HepG2 (cell line): Measurements from ENCODE around the gene PVRIG. TPM values are rescaled to one million over a fixed set of nuclear protein-coding genes. Genes with fewer than 3 reads are reported as not detected.

Experiments
- HIVEP1 ChIP-seq: sonication (generic); formaldehyde crosslinking; IDR thresholded peaks from 2 replicates; pipeline ENCODE4 v1.4.0; 2020; ENCODE audit warnings: mild to moderate bottlenecking, missing genetic modification reagents
- KDM4B ChIP-seq: sonication (generic); formaldehyde crosslinking; IDR thresholded peaks from 2 replicates; pipeline ENCODE4 v1.4.0; 2020; ENCODE audit warnings: missing genetic modification reagents
- SAP130 ChIP-seq: IDR thresholded peaks from 2 replicates; pipeline ENCODE4 v1.6.1; 2016; ENCODE audit warnings: low read depth
- ZNF724P ChIP-seq: sonication (generic); formaldehyde crosslinking; IDR thresholded peaks from 2 replicates; pipeline ENCODE4 v1.8.0; 2022; ENCODE audit warnings: missing genetic modification reagents, borderline replicate concordance
- polyA plus RNA-seq, 8 experiments: library from polyadenylated mRNA; depleted of rRNA in 3 of 8; stranded (reverse) in 7 of 8; unstranded in 1 of 8; fragments of >200 nt; fragmentation: Illumina TruSeq in 4 of 8; extraction: Trizol in 4 of 8; gene quantifications; 2 replicates each; pipeline versions ENCODE4 v1.2.1 to v1.2.3, GENCODE V29; 2011 to 2016; ENCODE audit warnings: low read depth in 4 of 8, missing spikeins in 1 of 8, mixed read lengths in 1 of 8; ENCODE audit not compliant: insufficient read depth in 1 of 8
- total RNA-seq, 5 experiments: library from RNA; depleted of rRNA; stranded (reverse); fragments of >200 nt; fragmentation: Illumina TruSeq; extraction: Trizol; gene quantifications; 2 replicates each; pipeline ENCODE4 v1.2.3, GENCODE V29; 2016; ENCODE audit warnings: low read depth in 1 of 5
- TF ChIP-seq, protein P1 (sequence below): sonication (generic); formaldehyde crosslinking; IDR thresholded peaks from 2 replicates; pipeline ENCODE4 v1.5.1; 2020; ENCODE audit warnings: mild to moderate bottlenecking, missing genetic modification reagents, moderate library complexity
- TF ChIP-seq, protein P2 (sequence below): sonication (generic); formaldehyde crosslinking; IDR thresholded peaks from 2 replicates; pipeline ENCODE4 v1.4.0; 2020; ENCODE audit warnings: missing genetic modification reagents
- TF ChIP-seq, protein P3 (sequence below): sonication (generic); formaldehyde crosslinking; conservative IDR thresholded peaks from 2 replicates; pipeline ENCODE4 v1.8.0; 2022; ENCODE audit warnings: low read depth, missing genetic modification reagents
- TF ChIP-seq, protein P4 (sequence below): IDR thresholded peaks from 2 replicates; pipeline ENCODE4 v1.6.1; 2016; ENCODE audit warnings: low read depth, missing genetic modification reagents, missing compliant biosample characterization
- TF ChIP-seq, protein P5 (sequence below): sonication (generic); formaldehyde crosslinking; IDR thresholded peaks from 2 replicates; pipeline ENCODE4 v1.5.0; 2020; ENCODE audit warnings: missing genetic modification reagents

The PVRIG gene
- total and polyA plus RNA-seq, 2 of the 13 experiments (the other 11 are each of a cell fraction or from before 2014, with no cell fraction given), result not detected

DNA sequence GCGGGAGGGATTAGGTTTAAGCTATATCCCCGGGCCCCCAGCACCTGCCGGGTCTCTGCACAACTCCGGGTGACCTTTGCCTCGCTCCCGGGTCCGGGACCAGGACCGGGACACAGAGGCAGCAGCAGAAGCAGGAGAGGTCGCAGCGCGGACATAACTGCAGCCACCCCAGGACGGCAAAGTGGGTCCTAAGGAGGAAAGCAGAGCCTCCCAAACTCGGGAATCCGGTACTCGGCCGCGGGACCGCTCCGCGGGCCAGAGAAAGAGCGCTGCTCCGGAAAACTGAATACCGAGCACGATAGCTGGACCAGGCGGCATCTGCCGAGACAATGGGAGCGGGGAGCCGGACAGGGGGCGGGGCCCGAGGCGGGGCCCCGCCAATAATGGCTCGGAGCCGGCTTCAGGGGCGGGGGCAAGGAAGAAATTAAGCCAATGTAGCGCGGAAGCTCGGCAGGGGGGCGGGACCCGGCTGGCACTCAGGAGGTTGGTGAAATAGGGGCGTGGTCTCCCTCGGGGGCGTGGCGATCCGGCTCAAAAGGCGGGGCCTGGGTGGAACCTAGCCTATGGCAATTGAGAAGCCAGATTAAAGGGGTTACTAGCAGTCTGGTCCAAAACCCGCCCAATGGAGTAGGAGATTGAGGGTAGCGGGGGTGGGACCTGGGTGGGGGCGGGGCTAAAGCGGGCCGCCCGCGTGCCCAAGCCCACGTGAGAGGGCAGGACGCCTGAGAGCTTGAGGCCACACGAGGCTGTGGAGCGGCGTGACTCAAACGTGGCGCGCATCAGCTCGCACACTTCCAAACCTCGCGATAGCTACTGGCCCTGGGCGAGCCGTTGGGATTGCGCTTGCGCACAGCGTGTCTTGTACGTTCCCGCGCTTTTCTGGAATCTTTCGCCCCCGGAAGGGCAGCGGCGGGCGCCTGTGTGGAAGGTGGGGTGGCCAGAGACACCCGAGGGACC is 42.4 kb upstream of the PVRIG start, which contains the start of the genes GPC2 and STAG3 (continued):
- TF ChIP-seq, protein P1, sequence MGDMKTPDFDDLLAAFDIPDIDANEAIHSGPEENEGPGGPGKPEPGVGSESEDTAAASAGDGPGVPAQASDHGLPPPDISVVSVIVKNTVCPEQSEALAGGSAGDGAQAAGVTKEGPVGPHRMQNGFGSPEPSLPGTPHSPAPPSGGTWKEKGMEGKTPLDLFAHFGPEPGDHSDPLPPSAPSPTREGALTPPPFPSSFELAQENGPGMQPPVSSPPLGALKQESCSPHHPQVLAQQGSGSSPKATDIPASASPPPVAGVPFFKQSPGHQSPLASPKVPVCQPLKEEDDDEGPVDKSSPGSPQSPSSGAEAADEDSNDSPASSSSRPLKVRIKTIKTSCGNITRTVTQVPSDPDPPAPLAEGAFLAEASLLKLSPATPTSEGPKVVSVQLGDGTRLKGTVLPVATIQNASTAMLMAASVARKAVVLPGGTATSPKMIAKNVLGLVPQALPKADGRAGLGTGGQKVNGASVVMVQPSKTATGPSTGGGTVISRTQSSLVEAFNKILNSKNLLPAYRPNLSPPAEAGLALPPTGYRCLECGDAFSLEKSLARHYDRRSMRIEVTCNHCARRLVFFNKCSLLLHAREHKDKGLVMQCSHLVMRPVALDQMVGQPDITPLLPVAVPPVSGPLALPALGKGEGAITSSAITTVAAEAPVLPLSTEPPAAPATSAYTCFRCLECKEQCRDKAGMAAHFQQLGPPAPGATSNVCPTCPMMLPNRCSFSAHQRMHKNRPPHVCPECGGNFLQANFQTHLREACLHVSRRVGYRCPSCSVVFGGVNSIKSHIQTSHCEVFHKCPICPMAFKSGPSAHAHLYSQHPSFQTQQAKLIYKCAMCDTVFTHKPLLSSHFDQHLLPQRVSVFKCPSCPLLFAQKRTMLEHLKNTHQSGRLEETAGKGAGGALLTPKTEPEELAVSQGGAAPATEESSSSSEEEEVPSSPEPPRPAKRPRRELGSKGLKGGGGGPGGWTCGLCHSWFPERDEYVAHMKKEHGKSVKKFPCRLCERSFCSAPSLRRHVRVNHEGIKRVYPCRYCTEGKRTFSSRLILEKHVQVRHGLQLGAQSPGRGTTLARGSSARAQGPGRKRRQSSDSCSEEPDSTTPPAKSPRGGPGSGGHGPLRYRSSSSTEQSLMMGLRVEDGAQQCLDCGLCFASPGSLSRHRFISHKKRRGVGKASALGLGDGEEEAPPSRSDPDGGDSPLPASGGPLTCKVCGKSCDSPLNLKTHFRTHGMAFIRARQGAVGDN (CRISPR knock-in tag), result peak; percentile 84
- TF ChIP-seq, protein P2, sequence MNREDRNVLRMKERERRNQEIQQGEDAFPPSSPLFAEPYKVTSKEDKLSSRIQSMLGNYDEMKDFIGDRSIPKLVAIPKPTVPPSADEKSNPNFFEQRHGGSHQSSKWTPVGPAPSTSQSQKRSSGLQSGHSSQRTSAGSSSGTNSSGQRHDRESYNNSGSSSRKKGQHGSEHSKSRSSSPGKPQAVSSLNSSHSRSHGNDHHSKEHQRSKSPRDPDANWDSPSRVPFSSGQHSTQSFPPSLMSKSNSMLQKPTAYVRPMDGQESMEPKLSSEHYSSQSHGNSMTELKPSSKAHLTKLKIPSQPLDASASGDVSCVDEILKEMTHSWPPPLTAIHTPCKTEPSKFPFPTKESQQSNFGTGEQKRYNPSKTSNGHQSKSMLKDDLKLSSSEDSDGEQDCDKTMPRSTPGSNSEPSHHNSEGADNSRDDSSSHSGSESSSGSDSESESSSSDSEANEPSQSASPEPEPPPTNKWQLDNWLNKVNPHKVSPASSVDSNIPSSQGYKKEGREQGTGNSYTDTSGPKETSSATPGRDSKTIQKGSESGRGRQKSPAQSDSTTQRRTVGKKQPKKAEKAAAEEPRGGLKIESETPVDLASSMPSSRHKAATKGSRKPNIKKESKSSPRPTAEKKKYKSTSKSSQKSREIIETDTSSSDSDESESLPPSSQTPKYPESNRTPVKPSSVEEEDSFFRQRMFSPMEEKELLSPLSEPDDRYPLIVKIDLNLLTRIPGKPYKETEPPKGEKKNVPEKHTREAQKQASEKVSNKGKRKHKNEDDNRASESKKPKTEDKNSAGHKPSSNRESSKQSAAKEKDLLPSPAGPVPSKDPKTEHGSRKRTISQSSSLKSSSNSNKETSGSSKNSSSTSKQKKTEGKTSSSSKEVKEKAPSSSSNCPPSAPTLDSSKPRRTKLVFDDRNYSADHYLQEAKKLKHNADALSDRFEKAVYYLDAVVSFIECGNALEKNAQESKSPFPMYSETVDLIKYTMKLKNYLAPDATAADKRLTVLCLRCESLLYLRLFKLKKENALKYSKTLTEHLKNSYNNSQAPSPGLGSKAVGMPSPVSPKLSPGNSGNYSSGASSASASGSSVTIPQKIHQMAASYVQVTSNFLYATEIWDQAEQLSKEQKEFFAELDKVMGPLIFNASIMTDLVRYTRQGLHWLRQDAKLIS (CRISPR knock-in tag), result no peak
- TF ChIP-seq ZNF724P (CRISPR knock-in tag) (0 out of 2 replicates have a peak, but pooled peaks have one; percentile 35), HIVEP1 (peak; percentile 52; the same call in 1 of the 2 replicates), KDM4B (CRISPR knock-in tag) (no peak), SAP130 (CRISPR knock-in tag) (peak; percentile 13; the same call in 1 of the 2 replicates)
- TF ChIP-seq, protein P3, sequence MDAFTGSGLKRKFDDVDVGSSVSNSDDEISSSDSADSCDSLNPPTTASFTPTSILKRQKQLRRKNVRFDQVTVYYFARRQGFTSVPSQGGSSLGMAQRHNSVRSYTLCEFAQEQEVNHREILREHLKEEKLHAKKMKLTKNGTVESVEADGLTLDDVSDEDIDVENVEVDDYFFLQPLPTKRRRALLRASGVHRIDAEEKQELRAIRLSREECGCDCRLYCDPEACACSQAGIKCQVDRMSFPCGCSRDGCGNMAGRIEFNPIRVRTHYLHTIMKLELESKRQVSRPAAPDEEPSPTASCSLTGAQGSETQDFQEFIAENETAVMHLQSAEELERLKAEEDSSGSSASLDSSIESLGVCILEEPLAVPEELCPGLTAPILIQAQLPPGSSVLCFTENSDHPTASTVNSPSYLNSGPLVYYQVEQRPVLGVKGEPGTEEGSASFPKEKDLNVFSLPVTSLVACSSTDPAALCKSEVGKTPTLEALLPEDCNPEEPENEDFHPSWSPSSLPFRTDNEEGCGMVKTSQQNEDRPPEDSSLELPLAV, result no peak
- TF ChIP-seq, protein P4, sequence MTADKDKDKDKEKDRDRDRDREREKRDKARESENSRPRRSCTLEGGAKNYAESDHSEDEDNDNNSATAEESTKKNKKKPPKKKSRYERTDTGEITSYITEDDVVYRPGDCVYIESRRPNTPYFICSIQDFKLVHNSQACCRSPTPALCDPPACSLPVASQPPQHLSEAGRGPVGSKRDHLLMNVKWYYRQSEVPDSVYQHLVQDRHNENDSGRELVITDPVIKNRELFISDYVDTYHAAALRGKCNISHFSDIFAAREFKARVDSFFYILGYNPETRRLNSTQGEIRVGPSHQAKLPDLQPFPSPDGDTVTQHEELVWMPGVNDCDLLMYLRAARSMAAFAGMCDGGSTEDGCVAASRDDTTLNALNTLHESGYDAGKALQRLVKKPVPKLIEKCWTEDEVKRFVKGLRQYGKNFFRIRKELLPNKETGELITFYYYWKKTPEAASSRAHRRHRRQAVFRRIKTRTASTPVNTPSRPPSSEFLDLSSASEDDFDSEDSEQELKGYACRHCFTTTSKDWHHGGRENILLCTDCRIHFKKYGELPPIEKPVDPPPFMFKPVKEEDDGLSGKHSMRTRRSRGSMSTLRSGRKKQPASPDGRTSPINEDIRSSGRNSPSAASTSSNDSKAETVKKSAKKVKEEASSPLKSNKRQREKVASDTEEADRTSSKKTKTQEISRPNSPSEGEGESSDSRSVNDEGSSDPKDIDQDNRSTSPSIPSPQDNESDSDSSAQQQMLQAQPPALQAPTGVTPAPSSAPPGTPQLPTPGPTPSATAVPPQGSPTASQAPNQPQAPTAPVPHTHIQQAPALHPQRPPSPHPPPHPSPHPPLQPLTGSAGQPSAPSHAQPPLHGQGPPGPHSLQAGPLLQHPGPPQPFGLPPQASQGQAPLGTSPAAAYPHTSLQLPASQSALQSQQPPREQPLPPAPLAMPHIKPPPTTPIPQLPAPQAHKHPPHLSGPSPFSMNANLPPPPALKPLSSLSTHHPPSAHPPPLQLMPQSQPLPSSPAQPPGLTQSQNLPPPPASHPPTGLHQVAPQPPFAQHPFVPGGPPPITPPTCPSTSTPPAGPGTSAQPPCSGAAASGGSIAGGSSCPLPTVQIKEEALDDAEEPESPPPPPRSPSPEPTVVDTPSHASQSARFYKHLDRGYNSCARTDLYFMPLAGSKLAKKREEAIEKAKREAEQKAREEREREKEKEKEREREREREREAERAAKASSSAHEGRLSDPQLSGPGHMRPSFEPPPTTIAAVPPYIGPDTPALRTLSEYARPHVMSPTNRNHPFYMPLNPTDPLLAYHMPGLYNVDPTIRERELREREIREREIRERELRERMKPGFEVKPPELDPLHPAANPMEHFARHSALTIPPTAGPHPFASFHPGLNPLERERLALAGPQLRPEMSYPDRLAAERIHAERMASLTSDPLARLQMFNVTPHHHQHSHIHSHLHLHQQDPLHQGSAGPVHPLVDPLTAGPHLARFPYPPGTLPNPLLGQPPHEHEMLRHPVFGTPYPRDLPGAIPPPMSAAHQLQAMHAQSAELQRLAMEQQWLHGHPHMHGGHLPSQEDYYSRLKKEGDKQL (CRISPR knock-in tag), result no peak
- TF ChIP-seq, protein P5, sequence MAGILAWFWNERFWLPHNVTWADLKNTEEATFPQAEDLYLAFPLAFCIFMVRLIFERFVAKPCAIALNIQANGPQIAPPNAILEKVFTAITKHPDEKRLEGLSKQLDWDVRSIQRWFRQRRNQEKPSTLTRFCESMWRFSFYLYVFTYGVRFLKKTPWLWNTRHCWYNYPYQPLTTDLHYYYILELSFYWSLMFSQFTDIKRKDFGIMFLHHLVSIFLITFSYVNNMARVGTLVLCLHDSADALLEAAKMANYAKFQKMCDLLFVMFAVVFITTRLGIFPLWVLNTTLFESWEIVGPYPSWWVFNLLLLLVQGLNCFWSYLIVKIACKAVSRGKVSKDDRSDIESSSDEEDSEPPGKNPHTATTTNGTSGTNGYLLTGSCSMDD (CRISPR knock-in tag), result no peak
